Right cardiac atrium (tissue), 5 donors: ENCODE results near the gene FTO. TPM values are rescaled to one million over a fixed set of nuclear protein-coding genes. Genes with fewer than 3 reads are reported as not detected.
"Not testable (repeated sequence)": the region's sequence is repeated elsewhere in the genome, so short reads cannot be mapped to it uniquely, and the experiment has no call there.

Source experiments
- ATAC-seq, 2 donors: fragments of 200-7000 bp; cut with Tn5 transposase; one replicate each; pipeline versions ENCODE4 v1.8.0 to v1.9.1; 2020; ENCODE audit warnings: moderate library complexity in 2 of 2, mild to moderate bottlenecking in 1 of 2
- DNase-seq, 3 donors: peaks; one replicate each; pipeline ENCODE4 v3.0.0-alpha.2; 2020
- H3K27ac ChIP-seq: one replicate; pipeline ENCODE4 v1.5.1; 2013; ENCODE audit warnings: mild to moderate bottlenecking, low read length, control low read depth, moderate library complexity
- H3K27me3 ChIP-seq: one replicate; pipeline ENCODE4 v1.6.1; 2013; ENCODE audit not compliant: control insufficient read depth, insufficient read depth
- H3K4me1 ChIP-seq: one replicate; pipeline ENCODE4 v1.6.1; 2013; ENCODE audit warnings: low read length; ENCODE audit not compliant: control insufficient read depth, insufficient read depth
- H3K4me3 ChIP-seq: one replicate; pipeline ENCODE4 v1.5.1; 2013; ENCODE audit warnings: low read length, control low read depth
- H3K9me3 ChIP-seq: one replicate; pipeline ENCODE4 v1.6.1; 2013; ENCODE audit warnings: low read length; ENCODE audit not compliant: control insufficient read depth
- WGBS: extraction: QIAGEN DNeasy Blood & Tissue Kit; methylation state at CpG from one replicate; pipeline ENCODE4 v1.1.7; 2013; 5-methylcytosine and 5-hydroxymethylcytosine counted together
- intact Hi-C, 4 donors: fragments of 100-400 bp; cut with DNase I; formaldehyde crosslinking; loops; one replicate each; pipeline versions ENCODE4 v1.11.0 to v1.14.0; 2022 to 2023
- polyA plus RNA-seq: library from polyadenylated mRNA; stranded (reverse); fragments of 200-250 nt; gene quantifications from one replicate; pipeline ENCODE4 v1.2.3, GENCODE V29; 2013
- total RNA-seq, 4 donors: library from RNA; stranded (reverse); fragmentation: NEBNext Ultra II Directional; extraction: Animal tissue kit (Norgen Biotek cat#: 25700); gene quantifications; one replicate each; pipeline ENCODE4 v1.2.1, GENCODE V29; 2021
- donor health status: healthy with polysubstance abuse.
- donor health status: DM: no; HTN: yes; CAD: no.
- donor health status: DM: no; HTN: no; CAD: no.
- donor health status: DM: no; HTN: yes; CAD: no; lungs with severe emphysema.
- donor health status: DM: yes; HTN: yes; CAD: no.

Gene FTO
- total and polyA plus RNA-seq, 5 donors, result 21.9 to 86.3 (median 78.2) TPM

- ATAC-seq (no peak), DNase-seq (no peak)
- H3K9me3 ChIP-seq, result no peaks in the 10 kb centered on the region
- intact Hi-C loops, result no loop called here
- H3K27me3 ChIP-seq, result no peaks in the 10 kb centered on the region
- no peak overlapping the region for H3K4me3 ChIP-seq
- 93% methylated on average over 2 of the region's 2 CpGs for WGBS
- no peak overlapping the region for H3K27ac ChIP-seq
- no peaks in the 10 kb centered on the region for H3K4me1 ChIP-seq
Observed at GRCh38 chr16:53680756-53681155, 23.2 kb upstream of the FTO start.

GRCh38 chr16:53681354-53681753 lies 22.6 kb upstream of the FTO start:
- no peaks in the 10 kb centered on the region for H3K4me1 ChIP-seq
- intact Hi-C loops, result no loop called here
- H3K9me3 ChIP-seq, result no peaks in the 10 kb centered on the region
- DNase-seq, result no peak
- H3K27ac ChIP-seq, result no peak overlapping the region
- no peaks in the 10 kb centered on the region for H3K27me3 ChIP-seq
- no peak overlapping the region for H3K4me3 ChIP-seq
- no peak for ATAC-seq
- WGBS, result 64% methylated on average over 2 of the region's 2 CpGs

- ATAC-seq, H3K27ac ChIP-seq, H3K9me3 ChIP-seq, DNase-seq, H3K4me3 ChIP-seq, H3K4me1 ChIP-seq, H3K27me3 ChIP-seq, intact Hi-C loops: not testable (repeated sequence)
- 96% methylated on average over 3 of the region's 3 CpGs for WGBS
Observed at GRCh38 chr16:53685334-53685733, 18.6 kb upstream of the FTO start.

- DNase-seq (no peak), ATAC-seq (no peak)
- H3K9me3 ChIP-seq, result no peaks in the 10 kb centered on the region
- 52% methylated on average over 3 of the region's 3 CpGs for WGBS
- H3K4me3 ChIP-seq, result no peak overlapping the region
- intact Hi-C loops, result no loop called here
- H3K27me3 ChIP-seq, result no peaks in the 10 kb centered on the region
- no peak overlapping the region for H3K27ac ChIP-seq
- no peaks in the 10 kb centered on the region for H3K4me1 ChIP-seq
Observed at GRCh38 chr16:53686710-53687109, 17.2 kb upstream of the FTO start.

- Histone ChIP-seq H3K4me1 (no peaks in the 10 kb centered on the region), H3K9me3 (no peaks in the 10 kb centered on the region), H3K27me3 (no peaks in the 10 kb centered on the region), H3K4me3 (no peak overlapping the region), H3K27ac (no peak overlapping the region)
- intact Hi-C loops, result no loop called here
- DNase-seq, result no peak
- ATAC-seq, result no peak
- WGBS, result 98% methylated on average over 3 of the region's 3 CpGs
Observed at GRCh38 chr16:53689636-53690035, 14.3 kb upstream of the FTO start.

GRCh38 chr16:53690771-53691170 lies 13.2 kb upstream of the FTO start:
- ATAC-seq, result no peak
- H3K9me3 ChIP-seq, result no peaks in the 10 kb centered on the region
- H3K27ac ChIP-seq, result no peak overlapping the region
- intact Hi-C loops, result no loop called here
- no peaks in the 10 kb centered on the region for H3K27me3 ChIP-seq
- H3K4me3 ChIP-seq, result no peak overlapping the region
- WGBS, result 88% methylated on average over 2 of the region's 2 CpGs
- H3K4me1 ChIP-seq, result no peaks in the 10 kb centered on the region
- DNase-seq, result no peak

- H3K27ac ChIP-seq, result no peak overlapping the region
- no peaks in the 10 kb centered on the region for H3K27me3 ChIP-seq
- WGBS, result 90% methylated on average over 5 of the region's 5 CpGs
- H3K4me3 ChIP-seq, result no peak overlapping the region
- no peaks in the 10 kb centered on the region for H3K9me3 ChIP-seq
- no peak for DNase-seq
- H3K4me1 ChIP-seq, result no peaks in the 10 kb centered on the region
- no peak for ATAC-seq
- intact Hi-C loops, result no loop called here
Observed at GRCh38 chr16:53692146-53692545, 11.8 kb upstream of the FTO start.

- Histone ChIP-seq H3K4me1 (no peaks in the 10 kb centered on the region), H3K9me3 (no peaks in the 10 kb centered on the region), H3K27ac (no peak overlapping the region), H3K27me3 (no peaks in the 10 kb centered on the region), H3K4me3 (no peak overlapping the region)
- intact Hi-C loops, result no loop called here
- WGBS, result 94% methylated on average over 5 of the region's 5 CpGs
- DNase-seq (no peak), ATAC-seq (no peak)
Observed at GRCh38 chr16:53693320-53693719, 10.6 kb upstream of the FTO start.

- intact Hi-C loops, result no loop called here
- ATAC-seq (no peak), DNase-seq (no peak)
- no peak overlapping the region for H3K4me3 ChIP-seq
- no peaks in the 10 kb centered on the region for H3K27me3 ChIP-seq
- no peak overlapping the region for H3K27ac ChIP-seq
- H3K4me1 ChIP-seq, result no peaks in the 10 kb centered on the region
- WGBS, result 92% methylated on average over 1 of the region's 1 CpG
- no peaks in the 10 kb centered on the region for H3K9me3 ChIP-seq
Observed at GRCh38 chr16:53695070-53695469, 8.9 kb upstream of the FTO start.

GRCh38 chr16:53698271-53698670 lies 5.7 kb upstream of the FTO start:
- DNase-seq, result peak in 1 of 3 donors; percentile 66
- H3K4me1 ChIP-seq, intact Hi-C loops, H3K27me3 ChIP-seq, H3K27ac ChIP-seq, ATAC-seq, H3K9me3 ChIP-seq, H3K4me3 ChIP-seq: not testable (repeated sequence)
- WGBS, result 95% methylated on average over 25 of the region's 31 CpGs

- ATAC-seq, result no peak
- no peaks in the 10 kb centered on the region for H3K27me3 ChIP-seq
- no peak for DNase-seq
- H3K4me3 ChIP-seq, result peak overlapping the region; percentile 77
- no peaks in the 10 kb centered on the region for H3K4me1 ChIP-seq
- intact Hi-C loops, result loop anchor here in 1 of 4 donors (10.0 kb wide), 1 partner anchor 270 kb away; the partner anchor contains the start of gene RBL2
- 8% methylated on average over 6 of the region's 6 CpGs for WGBS
- no peaks in the 10 kb centered on the region for H3K9me3 ChIP-seq
- no peak overlapping the region for H3K27ac ChIP-seq
Observed at GRCh38 chr16:53704445-53704813, 473 bp downstream of the FTO start.

GRCh38 chr16:53707671-53708070 lies 3.7 kb downstream of the FTO start:
- Histone ChIP-seq H3K27ac (no peak overlapping the region), H3K4me1 (peaks cover 2% of the 10 kb centered on the region), H3K4me3 (no peak overlapping the region), H3K27me3 (no peaks in the 10 kb centered on the region), H3K9me3 (no peaks in the 10 kb centered on the region)
- no peak for DNase-seq
- intact Hi-C loops, result loop anchor here in 1 of 4 donors (10.0 kb wide), 1 partner anchor 273 kb away; the partner anchor contains the start of gene RBL2
- WGBS, result 68% methylated on average over 3 of the region's 3 CpGs
- no peak for ATAC-seq
